MCF 10A (cell line): ENCODE data around the gene OTUD5. TPM values are rescaled to one million over a fixed set of nuclear protein-coding genes. Genes with fewer than 3 reads are reported as not detected.
"Not testable (repeated sequence)": the region's sequence is repeated elsewhere in the genome, so short reads cannot be mapped to it uniquely, and the experiment has no call there.

Experiments used
- BruUV-seq: library from RNA; stranded (reverse); fragments of 400-500 nt; replicated peaks from 2 replicates; lab custom pipeline; 2021; lab: Mats Ljungman, UMichigan
- CTCF ChIA-PET: fragments of 300-600 bp; sonication (Branson Sonifier 250); formaldehyde crosslinking; extraction: SDS; loops from one replicate; lab custom pipeline; 2021; ENCODE audit warnings: antibody characterized with exemption, inconsistent platforms; lab: Yijun Ruan, JAX
- POLR2A ChIA-PET: fragments of 300-600, 350-650 bp; sonication (Branson Sonifier 250); formaldehyde crosslinking; extraction: SDS; loops from one replicate; lab custom pipeline; 2020; ENCODE audit warnings: antibody characterized with exemption, inconsistent platforms; lab: Yijun Ruan, JAX
- DNase-seq: peaks from one replicate; pipeline ENCODE4 v3.0.0-alpha.2; 2018; ENCODE audit not compliant: unreplicated experiment
- H3K27ac Mint-ChIP-seq: one replicate; pipeline ENCODE4 v1.8.0; 2022; ENCODE audit warnings: mild to moderate bottlenecking, low read depth, mixed read lengths; ENCODE audit not compliant: unreplicated experiment
- H3K27me3 Mint-ChIP-seq: one replicate; pipeline ENCODE4 v1.8.0; 2022; ENCODE audit warnings: mixed read lengths; ENCODE audit not compliant: insufficient read depth, unreplicated experiment
- H3K36me3 Mint-ChIP-seq: one replicate; pipeline ENCODE4 v1.8.0; 2022; ENCODE audit warnings: mild to moderate bottlenecking, moderate library complexity, mixed read lengths; ENCODE audit not compliant: insufficient read depth, unreplicated experiment
- H3K4me1 Mint-ChIP-seq: one replicate; pipeline ENCODE4 v1.8.0; 2022; ENCODE audit warnings: mixed read lengths; ENCODE audit not compliant: insufficient read depth, unreplicated experiment
- H3K4me3 Mint-ChIP-seq: one replicate; pipeline ENCODE4 v1.8.0; 2022; ENCODE audit warnings: mild to moderate bottlenecking, moderate library complexity, mixed read lengths; ENCODE audit not compliant: unreplicated experiment
- H3K9me3 Mint-ChIP-seq: one replicate; pipeline ENCODE4 v1.8.0; 2022; ENCODE audit warnings: mixed read lengths; ENCODE audit not compliant: unreplicated experiment
- intact Hi-C: fragments of 100-400 bp; cut with micrococcal nuclease; formaldehyde crosslinking; loops from 2 replicates; pipeline ENCODE4 v1.14.1; 2022
- total RNA-seq: library from RNA; stranded (reverse); gene quantifications from 2 replicates; pipeline ENCODE4 v1.2.3, GENCODE V29; 2022
- TF ChIP-seq, protein P1 (sequence below): fragments of 200-600 bp; IDR thresholded peaks from one replicate; pipeline ENCODE4 v1.8.0; 2022; ENCODE audit warnings: antibody characterized with exemption, mild to moderate bottlenecking; ENCODE audit not compliant: unreplicated experiment

OTUD5 gene
- total RNA-seq, 1 experiment from 2014 or later: 38.7 TPM

DNA sequence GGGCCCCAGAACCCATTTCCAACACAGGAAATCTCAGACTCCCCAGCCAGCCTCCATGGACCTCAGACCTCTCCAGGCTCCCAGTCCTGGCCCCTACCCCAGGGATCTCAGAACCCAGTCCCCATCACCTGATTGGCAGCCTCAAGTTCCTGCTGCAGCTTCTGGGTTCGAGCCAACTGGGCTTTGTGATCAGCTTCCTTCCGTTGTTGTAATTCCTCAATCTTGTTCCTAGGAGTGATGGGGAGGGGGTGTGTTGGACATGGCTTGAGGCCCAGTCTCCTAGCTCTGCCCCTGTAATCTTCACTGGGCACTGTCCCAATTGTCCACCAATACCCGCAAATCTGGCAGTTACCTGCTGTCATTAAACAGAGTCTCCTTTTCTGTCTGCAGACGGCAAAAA is 32.1 kb upstream of the OTUD5 start:
- intact Hi-C loops: no loop called here
- BruUV-seq: no TSS peak
- POLR2A ChIA-PET: no interaction called here
- Mint-ChIP-seq H3K4me1 (no peaks in the 10 kb centered on the region), H3K27ac (no peak overlapping the region), H3K9me3 (no peaks in the 10 kb centered on the region), H3K36me3 (peaks cover 27% of the 10 kb centered on the region), H3K27me3 (no peaks in the 10 kb centered on the region), H3K4me3 (no peak overlapping the region)
- TF ChIP-seq, protein P1, sequence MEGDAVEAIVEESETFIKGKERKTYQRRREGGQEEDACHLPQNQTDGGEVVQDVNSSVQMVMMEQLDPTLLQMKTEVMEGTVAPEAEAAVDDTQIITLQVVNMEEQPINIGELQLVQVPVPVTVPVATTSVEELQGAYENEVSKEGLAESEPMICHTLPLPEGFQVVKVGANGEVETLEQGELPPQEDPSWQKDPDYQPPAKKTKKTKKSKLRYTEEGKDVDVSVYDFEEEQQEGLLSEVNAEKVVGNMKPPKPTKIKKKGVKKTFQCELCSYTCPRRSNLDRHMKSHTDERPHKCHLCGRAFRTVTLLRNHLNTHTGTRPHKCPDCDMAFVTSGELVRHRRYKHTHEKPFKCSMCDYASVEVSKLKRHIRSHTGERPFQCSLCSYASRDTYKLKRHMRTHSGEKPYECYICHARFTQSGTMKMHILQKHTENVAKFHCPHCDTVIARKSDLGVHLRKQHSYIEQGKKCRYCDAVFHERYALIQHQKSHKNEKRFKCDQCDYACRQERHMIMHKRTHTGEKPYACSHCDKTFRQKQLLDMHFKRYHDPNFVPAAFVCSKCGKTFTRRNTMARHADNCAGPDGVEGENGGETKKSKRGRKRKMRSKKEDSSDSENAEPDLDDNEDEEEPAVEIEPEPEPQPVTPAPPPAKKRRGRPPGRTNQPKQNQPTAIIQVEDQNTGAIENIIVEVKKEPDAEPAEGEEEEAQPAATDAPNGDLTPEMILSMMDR: no peak
- CTCF ChIA-PET: interaction anchor here (0.5 kb wide), 1 partner anchor 301 kb away, joined by 3 read pairs; no protein-coding TSS in a partner anchor
- no peak for DNase-seq

DNA sequence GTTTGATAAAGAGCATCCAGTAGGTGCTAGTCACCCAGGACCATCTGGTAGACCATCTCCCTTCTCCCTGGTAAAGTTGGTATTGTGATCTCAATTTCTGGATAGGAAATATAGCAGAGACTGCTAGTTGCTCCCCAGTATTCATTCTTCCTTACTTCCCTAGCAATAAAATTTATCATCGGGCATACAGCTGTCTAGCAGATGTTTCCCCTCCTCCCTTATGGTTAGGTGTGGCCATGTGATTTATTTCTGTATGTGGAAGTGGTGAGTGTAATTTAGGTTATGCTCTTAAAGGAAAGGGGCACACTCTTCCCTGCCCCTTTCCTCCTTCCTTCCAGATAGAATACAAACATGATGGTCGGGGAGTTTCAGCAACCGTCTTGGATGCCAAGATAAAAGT is 26.5 kb upstream of the OTUD5 start:
- ChIA-PET POLR2A (no interaction called here), CTCF (no interaction called here)
- peaks cover 28% of the 10 kb centered on the region for H3K36me3 Mint-ChIP-seq
- no peaks in the 10 kb centered on the region for H3K27me3 Mint-ChIP-seq
- TF ChIP-seq, protein P1: no peak
- intact Hi-C loops: no loop called here
- H3K4me3 Mint-ChIP-seq: no peak overlapping the region
- no peak for DNase-seq
- BruUV-seq: no TSS peak
- H3K27ac Mint-ChIP-seq: no peak overlapping the region
- no peaks in the 10 kb centered on the region for H3K4me1 Mint-ChIP-seq
- peaks cover 12% of the 10 kb centered on the region for H3K9me3 Mint-ChIP-seq

DNA sequence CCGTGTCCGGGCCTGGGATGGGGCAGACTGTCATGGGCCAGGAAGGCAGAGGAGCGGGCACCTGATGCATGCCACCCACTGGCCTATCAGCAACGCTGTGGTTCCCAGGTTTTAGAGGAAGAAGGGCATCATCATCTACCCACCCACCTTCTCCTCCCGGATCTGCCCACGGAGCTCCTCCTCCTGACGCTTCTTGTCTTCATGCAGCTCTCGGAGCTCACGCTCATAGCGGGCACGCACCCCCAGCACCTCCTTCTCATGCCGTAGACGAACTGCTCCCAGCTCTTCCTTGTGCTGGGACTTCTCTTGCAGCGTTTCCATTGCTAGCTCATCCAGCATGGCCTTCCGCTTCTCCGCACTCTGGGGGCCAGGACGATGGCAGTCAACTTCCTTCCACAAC is 25.7 kb upstream of the OTUD5 start:
- no peaks in the 10 kb centered on the region for H3K4me1 Mint-ChIP-seq
- TF ChIP-seq, protein P1: no peak
- peaks cover 12% of the 10 kb centered on the region for H3K9me3 Mint-ChIP-seq
- no TSS peak for BruUV-seq
- ChIA-PET POLR2A (interaction anchor here (0.7 kb wide), 1 partner anchor 246 kb away, joined by 3 read pairs; no protein-coding TSS in a partner anchor), CTCF (no interaction called here)
- no peak overlapping the region for H3K27ac Mint-ChIP-seq
- intact Hi-C loops: no loop called here
- peaks cover 36% of the 10 kb centered on the region for H3K36me3 Mint-ChIP-seq
- no peaks in the 10 kb centered on the region for H3K27me3 Mint-ChIP-seq
- no peak overlapping the region for H3K4me3 Mint-ChIP-seq
- DNase-seq: no peak

DNA sequence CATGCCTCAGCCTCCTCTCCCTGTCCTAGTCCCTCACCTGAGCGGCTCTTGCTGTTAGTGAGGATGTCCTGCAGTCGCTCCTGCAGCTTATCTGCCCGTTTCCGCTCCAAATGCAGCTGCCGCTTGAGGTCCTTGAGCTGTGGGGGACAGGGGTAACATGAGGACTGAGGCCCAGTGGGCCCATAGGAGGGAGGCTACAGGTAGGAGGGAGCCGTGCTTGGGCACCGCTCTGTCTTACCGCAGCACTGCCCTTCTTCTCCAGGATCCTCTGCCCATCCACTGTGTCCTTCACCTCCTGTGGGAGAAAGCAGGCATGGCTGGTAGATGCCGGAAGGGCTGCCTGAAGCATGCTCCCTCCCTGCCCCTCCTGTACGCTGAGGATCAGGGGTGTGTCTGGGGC is 23.8 kb upstream of the OTUD5 start:
- no TSS peak for BruUV-seq
- ChIA-PET CTCF (interaction anchor here (1.5 kb wide), 1 partner anchor 9 kb away, joined by 5 read pairs; the partner anchor contains the start of gene KCND1), POLR2A (no interaction called here)
- H3K27me3 Mint-ChIP-seq: no peaks in the 10 kb centered on the region
- peaks cover 45% of the 10 kb centered on the region for H3K36me3 Mint-ChIP-seq
- intact Hi-C loops: no loop called here
- TF ChIP-seq, protein P1: no peak
- no peak overlapping the region for H3K4me3 Mint-ChIP-seq
- no peak for DNase-seq
- H3K9me3 Mint-ChIP-seq: peaks cover 12% of the 10 kb centered on the region
- no peak overlapping the region for H3K27ac Mint-ChIP-seq
- H3K4me1 Mint-ChIP-seq: no peaks in the 10 kb centered on the region

DNA sequence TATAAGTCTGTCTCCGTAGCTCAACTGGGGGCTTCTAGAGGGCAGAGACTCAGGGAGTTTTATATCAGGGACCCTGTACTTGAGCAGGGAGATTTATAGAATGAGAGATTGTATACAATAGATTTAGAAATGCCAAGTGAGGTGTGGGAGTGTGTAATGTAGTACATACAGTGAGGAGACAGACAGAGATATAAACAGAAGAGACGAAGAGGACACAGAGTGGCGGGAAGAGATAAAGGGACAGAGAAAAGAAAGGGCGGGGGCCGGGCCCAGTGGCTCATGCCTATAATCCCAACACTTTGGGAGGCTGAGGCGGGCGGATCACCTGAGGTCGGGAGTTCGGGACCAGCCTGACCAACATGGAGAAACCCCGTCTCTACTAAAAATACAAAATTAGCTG is 22.9 kb upstream of the OTUD5 start:
- peaks cover 38% of the 10 kb centered on the region for H3K36me3 Mint-ChIP-seq
- H3K27me3 Mint-ChIP-seq, intact Hi-C loops, BruUV-seq, H3K27ac Mint-ChIP-seq, DNase-seq, CTCF ChIA-PET, H3K4me3 Mint-ChIP-seq, H3K4me1 Mint-ChIP-seq: not testable (repeated sequence)
- peaks cover 18% of the 10 kb centered on the region for H3K9me3 Mint-ChIP-seq
- POLR2A ChIA-PET: interaction anchor here (0.6 kb wide), 1 partner anchor 106 kb away, joined by 3 read pairs; no protein-coding TSS in a partner anchor
